ENCODE data around the gene CNTNAP2. TPM values are rescaled to one million over a fixed set of nuclear protein-coding genes. Genes with fewer than 3 reads are reported as not detected.

Gene CNTNAP2
- total and polyA plus RNA-seq, 2 of the 8 experiments (the other 6 are each of a cell fraction or from before 2014, with no cell fraction given), result 27.9 to 71.0 TPM

DNA sequence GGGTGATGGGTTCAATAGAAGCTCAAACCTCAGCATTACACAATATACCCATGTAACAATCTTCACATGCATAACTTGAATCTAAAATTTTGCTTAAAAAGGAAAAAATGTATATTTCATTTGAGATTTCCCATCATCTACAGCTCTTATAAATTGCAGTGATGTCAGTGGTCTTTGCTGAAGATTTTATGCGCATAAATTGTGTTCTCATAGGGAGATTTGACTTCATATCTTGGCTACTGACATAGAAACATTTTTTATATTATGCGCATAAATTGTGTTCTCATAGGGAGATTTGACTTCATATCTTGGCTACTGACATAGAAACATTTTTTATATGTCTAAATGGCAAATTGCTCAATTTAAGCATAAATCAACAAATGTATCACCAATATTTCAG lies 1348.6 kb downstream of the CNTNAP2 start:
- Histone ChIP-seq H3K9ac (replicated peaks in 1 of 4; ENCODE audit: extremely low read depth in 1 of 4, low read depth in 3 of 4, low read length in 3 of 4) (no peak overlapping the region), H3K23ac (ENCODE audit: insufficient read length) (no peak overlapping the region), H3K4ac (replicated peaks; ENCODE audit: insufficient read length, low read depth, low read length) (no peak overlapping the region)
- TF ChIP-seq KDM5A (IDR thresholded peaks at IDR 0.05; ENCODE audit: low read length) (no peak), SRF (IDR thresholded peaks at IDR 0.05; ENCODE audit: low read depth, low read length) (no peak), CEBPB (IDR thresholded peaks at IDR 0.05; ENCODE audit: low read depth, low read length) (no peak), SP1 (IDR thresholded peaks at IDR 0.05; ENCODE audit: low read depth, low read length) (no peak), KDM4A (IDR thresholded peaks at IDR 0.05; ENCODE audit: low read depth, low read length, severe bottlenecking) (no peak), ZNF274 (IDR thresholded peaks at IDR 0.05; ENCODE audit: borderline replicate concordance, extremely low read depth, low read length) (no peak), HDAC6 (IDR thresholded peaks at IDR 0.05; ENCODE audit: low read depth, low read length) (no peak), SIX5 (IDR thresholded peaks at IDR 0.05; ENCODE audit: low read depth, low read length) (no peak), SAP30 (IDR thresholded peaks at IDR 0.05; ENCODE audit: insufficient read depth, insufficient replicate concordance, low read length) (no peak), POLR2AphosphoS5 (IDR thresholded peaks at IDR 0.05; ENCODE audit: low read depth, low read length) (no peak), GTF2F1 (IDR thresholded peaks at IDR 0.05; ENCODE audit: borderline replicate concordance, low read depth, low read length) (no peak), SIN3A (conservative IDR thresholded peaks at IDR 0.05 in 1 of 2, IDR thresholded peaks at IDR 0.05 in 1 of 2; ENCODE audit: low read depth in 1 of 2, low read length in 2 of 2) (no peak), SIRT6 (IDR thresholded peaks at IDR 0.05; ENCODE audit: low read length) (no peak), CTBP2 (IDR thresholded peaks at IDR 0.05; ENCODE audit: borderline replicate concordance, insufficient read depth, insufficient read length, low read length) (no peak), RFX5 (IDR thresholded peaks at IDR 0.05; ENCODE audit: borderline replicate concordance, low read depth, low read length) (no peak)

More for the DNA sequence above, 1348.6 kb downstream of the CNTNAP2 start:
- Histone ChIP-seq H2BK12ac (ENCODE audit: low read depth, low read length) (no peak overlapping the region), H3K27me3 (replicated peaks in 1 of 4; ENCODE audit: control insufficient read depth in 3 of 4, extremely low read depth in 1 of 4, insufficient read depth in 3 of 4, low read length in 3 of 4) (no peaks in the 10 kb centered on the region), H3K36me3 (ENCODE audit: control insufficient read depth in 2 of 4, insufficient read depth in 4 of 4, low read length in 3 of 4) (no peaks in the 10 kb centered on the region), H3K4me3 (ENCODE audit: extremely low read depth in 1 of 4, insufficient read depth in 2 of 4, low read depth in 3 of 4, low read length in 4 of 4) (no peak overlapping the region), H4K20me1 (replicated peaks in 1 of 2; ENCODE audit: control insufficient read depth in 1 of 2, insufficient read depth in 2 of 2, low read length in 2 of 2) (no peaks in the 10 kb centered on the region), H4K91ac (replicated peaks; ENCODE audit: insufficient read length, low read length) (no peak overlapping the region), H2AK5ac (ENCODE audit: low read depth, low read length) (no peak overlapping the region), H3K79me1 (ENCODE audit: low read depth, low read length) (no peaks in the 10 kb centered on the region), H2BK120ac (replicated peaks; ENCODE audit: low read depth, low read length) (no peak overlapping the region), H3K27ac (ENCODE audit: low read depth, low read length) (no peak overlapping the region), H4K5ac (ENCODE audit: insufficient read length, low read depth, low read length) (no peak overlapping the region), H2AFZ (ENCODE audit: low read length) (no peak overlapping the region), H3K4me2 (ENCODE audit: insufficient read depth in 1 of 2, low read depth in 2 of 2, low read length in 2 of 2) (no peak overlapping the region), H3K9me3 (ENCODE audit: insufficient read depth in 2 of 2, low read depth in 1 of 2, low read length in 1 of 2) (no peaks in the 10 kb centered on the region), H3K79me2 (ENCODE audit: control insufficient read depth in 1 of 2, insufficient read depth in 2 of 2, low read length in 2 of 2) (no peaks in the 10 kb centered on the region), H3K18ac (ENCODE audit: extremely low read depth, low read length) (no peak overlapping the region), H2BK5ac (ENCODE audit: low read depth, low read length) (no peak overlapping the region), H3K56ac (replicated peaks; ENCODE audit: insufficient read length, low read depth, low read length) (no peak overlapping the region), H4K8ac (ENCODE audit: extremely low read depth, insufficient read depth, low read length) (no peak overlapping the region), H3K14ac (ENCODE audit: insufficient read length) (no peak overlapping the region), H2BK20ac (ENCODE audit: low read length) (no peak overlapping the region), H3K23me2 (ENCODE audit: low read depth, low read length) (no peaks in the 10 kb centered on the region), H2BK15ac (ENCODE audit: low read length) (no peak overlapping the region), H3K4me1 (replicated peaks in 1 of 4; ENCODE audit: control insufficient read depth in 3 of 4, insufficient read depth in 4 of 4, low read length in 3 of 4) (no peaks in the 10 kb centered on the region)
- DNase-seq (ENCODE audit: low read depth in 1 of 2, low spot score in 2 of 2) (no peak), FAIRE-seq (no peak)
- ChIA-PET CTCF (ENCODE audit: partially characterized antibody) (interaction anchor here (0.6 kb wide), 1 partner anchor 147 kb away, joined by 5 read pairs; no protein-coding TSS in a partner anchor), POLR2A (ENCODE audit: partially characterized antibody) (no interaction called here)
- WGBS, 2 experiments (ENCODE audit: extremely low coverage in 1 of 2, insufficient coverage in 1 of 2, insufficient read length in 1 of 2, insufficient replicate concordance in 2 of 2, low coverage in 1 of 2, low lambda C conversion rate in 2 of 2, missing lambda C conversion rate in 1 of 2), result 91% methylated on average over 2 of the region's 2 CpGs; no CpG with 5 or more reads in 1 of the 2 experiments
